ENCODE data around the gene TGFBI.

The TGFBI gene

GRCh38 chr5:136087961-136088871 lies 59.4 kb downstream of the TGFBI start:
- no peaks in the 10 kb centered on the region for H3K4me1 ChIP-seq (ENCODE audit: insufficient read depth, poor library complexity, severe bottlenecking)
- TF ChIP-seq, protein P1, sequence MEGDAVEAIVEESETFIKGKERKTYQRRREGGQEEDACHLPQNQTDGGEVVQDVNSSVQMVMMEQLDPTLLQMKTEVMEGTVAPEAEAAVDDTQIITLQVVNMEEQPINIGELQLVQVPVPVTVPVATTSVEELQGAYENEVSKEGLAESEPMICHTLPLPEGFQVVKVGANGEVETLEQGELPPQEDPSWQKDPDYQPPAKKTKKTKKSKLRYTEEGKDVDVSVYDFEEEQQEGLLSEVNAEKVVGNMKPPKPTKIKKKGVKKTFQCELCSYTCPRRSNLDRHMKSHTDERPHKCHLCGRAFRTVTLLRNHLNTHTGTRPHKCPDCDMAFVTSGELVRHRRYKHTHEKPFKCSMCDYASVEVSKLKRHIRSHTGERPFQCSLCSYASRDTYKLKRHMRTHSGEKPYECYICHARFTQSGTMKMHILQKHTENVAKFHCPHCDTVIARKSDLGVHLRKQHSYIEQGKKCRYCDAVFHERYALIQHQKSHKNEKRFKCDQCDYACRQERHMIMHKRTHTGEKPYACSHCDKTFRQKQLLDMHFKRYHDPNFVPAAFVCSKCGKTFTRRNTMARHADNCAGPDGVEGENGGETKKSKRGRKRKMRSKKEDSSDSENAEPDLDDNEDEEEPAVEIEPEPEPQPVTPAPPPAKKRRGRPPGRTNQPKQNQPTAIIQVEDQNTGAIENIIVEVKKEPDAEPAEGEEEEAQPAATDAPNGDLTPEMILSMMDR (IDR thresholded peaks at IDR 0.05; ENCODE audit: poor library complexity, severe bottlenecking) = no peak
- H3K9me3 ChIP-seq (ENCODE audit: severe bottlenecking) = no peaks in the 10 kb centered on the region
- ATAC-seq (ENCODE audit: low read depth) (peak; percentile 61), DNase-seq (ENCODE audit: low spot score) (no peak)
- no peak overlapping the region for H3K27ac ChIP-seq (ENCODE audit: poor library complexity, severe bottlenecking)
- H3K27me3 ChIP-seq (ENCODE audit: insufficient read depth, poor library complexity, severe bottlenecking) = no peaks in the 10 kb centered on the region
- no peaks in the 10 kb centered on the region for H3K36me3 ChIP-seq (ENCODE audit: low read depth)
- no peak overlapping the region for H3K4me3 ChIP-seq (ENCODE audit: severe bottlenecking)

DNA sequence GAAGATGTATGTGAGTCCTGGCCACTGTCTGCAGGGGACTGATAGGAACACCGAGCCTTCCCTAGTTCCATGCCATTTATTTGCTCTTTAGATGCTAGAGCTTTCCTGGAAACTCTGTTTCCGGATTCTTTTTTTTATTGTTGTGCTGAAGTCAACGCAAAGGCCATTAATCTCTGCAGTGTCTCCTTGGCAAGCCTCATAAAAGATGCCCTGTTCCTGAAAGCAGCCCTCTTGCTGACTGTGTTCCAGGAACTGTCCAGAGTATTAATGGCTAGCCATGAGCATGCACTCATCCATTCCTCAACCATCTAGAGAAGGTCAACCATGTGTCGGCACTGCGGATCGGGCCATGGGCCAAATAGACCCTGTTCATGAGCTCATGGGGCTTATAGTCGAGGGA lies 61.0 kb downstream of the TGFBI start:
- Histone ChIP-seq H3K36me3 (ENCODE audit: low read depth) (no peaks in the 10 kb centered on the region), H3K27me3 (ENCODE audit: insufficient read depth, poor library complexity, severe bottlenecking) (no peaks in the 10 kb centered on the region), H3K4me1 (ENCODE audit: insufficient read depth, poor library complexity, severe bottlenecking) (no peaks in the 10 kb centered on the region), H3K4me3 (ENCODE audit: severe bottlenecking) (no peak overlapping the region), H3K27ac (ENCODE audit: poor library complexity, severe bottlenecking) (no peak overlapping the region), H3K9me3 (ENCODE audit: severe bottlenecking) (no peaks in the 10 kb centered on the region)
- DNase-seq (ENCODE audit: low spot score) (no peak), ATAC-seq (ENCODE audit: low read depth) (no peak)
- TF ChIP-seq, protein P1 (IDR thresholded peaks at IDR 0.05; ENCODE audit: poor library complexity, severe bottlenecking) = no peak

DNA sequence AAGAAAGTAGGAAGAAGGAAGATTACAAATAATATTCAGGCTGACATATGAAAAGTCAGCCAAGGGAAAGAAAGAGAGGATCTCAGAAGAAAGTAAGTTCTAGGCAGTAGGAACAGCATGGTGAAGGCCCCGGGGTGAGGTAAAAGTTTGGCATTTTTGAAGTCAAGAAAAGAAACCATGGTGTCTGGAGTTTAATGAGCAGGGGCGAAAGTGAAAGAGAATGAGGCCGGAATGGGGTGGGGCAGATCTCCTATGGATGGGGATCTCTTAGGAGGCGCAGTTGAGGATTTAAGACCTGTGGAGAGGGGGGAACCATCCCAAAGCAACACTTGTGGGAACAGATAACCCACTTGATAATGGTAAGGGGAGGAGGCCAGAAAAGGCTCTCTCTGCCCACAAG lies 61.5 kb downstream of the TGFBI start:
- no peak overlapping the region for H3K27ac ChIP-seq (ENCODE audit: poor library complexity, severe bottlenecking)
- H3K9me3 ChIP-seq (ENCODE audit: severe bottlenecking) = no peaks in the 10 kb centered on the region
- no peak overlapping the region for H3K4me3 ChIP-seq (ENCODE audit: severe bottlenecking)
- H3K36me3 ChIP-seq (ENCODE audit: low read depth) = no peaks in the 10 kb centered on the region
- TF ChIP-seq, protein P1 (IDR thresholded peaks at IDR 0.05; ENCODE audit: poor library complexity, severe bottlenecking) = no peak
- DNase-seq (ENCODE audit: low spot score) (no peak), ATAC-seq (ENCODE audit: low read depth) (no peak)
- no peaks in the 10 kb centered on the region for H3K4me1 ChIP-seq (ENCODE audit: insufficient read depth, poor library complexity, severe bottlenecking)
- no peaks in the 10 kb centered on the region for H3K27me3 ChIP-seq (ENCODE audit: insufficient read depth, poor library complexity, severe bottlenecking)

GRCh38 chr5:136094189-136094912 lies 65.6 kb downstream of the TGFBI start:
- ATAC-seq (ENCODE audit: low read depth) (no peak), DNase-seq (ENCODE audit: low spot score) (no peak)
- no peaks in the 10 kb centered on the region for H3K4me1 ChIP-seq (ENCODE audit: insufficient read depth, poor library complexity, severe bottlenecking)

More at GRCh38 chr5:136094189-136094912, 65.6 kb downstream of the TGFBI start:
- TF ChIP-seq, protein P1 (IDR thresholded peaks at IDR 0.05; ENCODE audit: poor library complexity, severe bottlenecking) = no peak
- Histone ChIP-seq H3K27ac (ENCODE audit: poor library complexity, severe bottlenecking) (no peak overlapping the region), H3K27me3 (ENCODE audit: insufficient read depth, poor library complexity, severe bottlenecking) (no peaks in the 10 kb centered on the region), H3K9me3 (ENCODE audit: severe bottlenecking) (no peaks in the 10 kb centered on the region), H3K36me3 (ENCODE audit: low read depth) (no peaks in the 10 kb centered on the region), H3K4me3 (ENCODE audit: severe bottlenecking) (no peak overlapping the region)
